OCI-LY7 (cell line): ENCODE results near the gene FOXP1. TPM values are rescaled to one million over a fixed set of nuclear protein-coding genes. Genes with fewer than 3 reads are reported as not detected.

ENCODE experiments used
- BruUV-seq: library from RNA; stranded (reverse); fragments of 400-500 nt; replicated peaks from 2 replicates; lab custom pipeline; 2021; lab: Mats Ljungman, UMichigan
- CTCF ChIA-PET: fragments of 300-600 bp; sonication (Branson Sonifier 250); formaldehyde crosslinking; loops from one replicate; lab custom pipeline; 2022; ENCODE audit warnings: antibody characterized with exemption; ENCODE audit not compliant: unreplicated experiment; lab: Charles Lee
- POLR2A ChIA-PET: fragments of 300-600 bp; sonication (Branson Sonifier 250); formaldehyde crosslinking; loops from one replicate; lab custom pipeline; 2022; ENCODE audit warnings: antibody characterized with exemption; lab: Charles Lee
- DNase-seq: peaks from one replicate; pipeline ENCODE4 v3.0.0-alpha.2; 2015; ENCODE audit warnings: low spot score
- H2AFZ ChIP-seq: fragments of 200-600 bp; sonication (generic), shearing (Covaris generic); 2 replicates; pipeline ENCODE4 v1.6.1; 2014; ENCODE audit warnings: mild to moderate bottlenecking, antibody characterized with exemption, low read length, moderate library complexity
- H3K27ac ChIP-seq: fragments of 200-600 bp; sonication (generic); 2 replicates; pipeline ENCODE4 v1.5.1; 2014; ENCODE audit warnings: mixed run types, low read depth, mild to moderate bottlenecking, moderate library complexity, low read length, inconsistent platforms; ENCODE audit not compliant: poor library complexity, severe bottlenecking
- H3K36me3 ChIP-seq: fragments of 200-600 bp; sonication (generic); 2 replicates; pipeline ENCODE4 v1.6.1; 2014; ENCODE audit warnings: mild to moderate bottlenecking, antibody characterized with exemption, low read length, moderate library complexity, mixed read lengths; ENCODE audit not compliant: insufficient read depth
- H3K4me1 ChIP-seq: fragments of 200-600 bp; sonication (generic); 2 replicates; pipeline ENCODE4 v1.5.1; 2014; ENCODE audit warnings: mild to moderate bottlenecking, low read length; ENCODE audit not compliant: insufficient read depth, poor library complexity, severe bottlenecking
- H3K4me2 ChIP-seq: fragments of 200-600 bp; sonication (generic); 2 replicates; pipeline ENCODE4 v1.6.1; 2014; ENCODE audit warnings: mild to moderate bottlenecking, low read length
- H3K4me3 ChIP-seq: fragments of 200-600 bp; sonication (generic); 2 replicates; pipeline ENCODE4 v1.5.1; 2014; ENCODE audit warnings: mild to moderate bottlenecking, low read depth, low read length; ENCODE audit not compliant: poor library complexity, severe bottlenecking
- H3K79me2 ChIP-seq: fragments of 200-600 bp; sonication (generic); 2 replicates; pipeline ENCODE4 v1.6.1; 2016; ENCODE audit warnings: low read depth, mild to moderate bottlenecking, low read length, moderate library complexity, mixed read lengths; ENCODE audit not compliant: insufficient read depth
- H3K9me2 ChIP-seq: fragments of 200-600 bp; sonication (generic); 2 replicates; pipeline ENCODE4 v1.6.1; 2016; ENCODE audit warnings: mild to moderate bottlenecking, low read length, mixed read lengths; ENCODE audit not compliant: insufficient read depth
- H3K9me3 ChIP-seq: fragments of 200-600 bp; sonication (generic); 2 replicates; pipeline ENCODE4 v1.6.1; 2014; ENCODE audit warnings: mild to moderate bottlenecking, mixed run types, low read length, mixed read lengths
- H4K20me1 ChIP-seq: fragments of 200-600 bp; sonication (generic); 2 replicates; pipeline ENCODE4 v1.6.1; 2014; ENCODE audit warnings: mild to moderate bottlenecking, antibody characterized with exemption, low read length, moderate library complexity, mixed read lengths; ENCODE audit not compliant: insufficient read depth
- CTCF ChIP-seq: fragments of 200-600 bp; sonication (generic); conservative IDR thresholded peaks from 2 replicates; pipeline ENCODE4 v1.5.1; 2014; ENCODE audit warnings: mild to moderate bottlenecking, antibody characterized with exemption, low read length, moderate library complexity, mixed read lengths
- EZH2phosphoT487 ChIP-seq: fragments of 200-600 bp; sonication (generic); IDR thresholded peaks from 2 replicates; pipeline ENCODE4 v1.6.1; 2018; ENCODE audit warnings: low read depth, borderline replicate concordance, mild to moderate bottlenecking, mixed run types, antibody characterized with exemption, low read length, moderate library complexity, mixed read lengths
- intact Hi-C: fragments of 100-400 bp; cut with micrococcal nuclease; formaldehyde crosslinking; loops from one replicate; pipeline ENCODE4 v1.10.0; 2022; ENCODE audit not compliant: unreplicated experiment
- total RNA-seq, 2 experiments: library from RNA; depleted of rRNA in 1 of 2; stranded (reverse); fragments of >200 nt in 1 of 2; shearing (Covaris generic) in 1 of 2; gene quantifications; 2 replicates each; pipeline ENCODE4 v1.2.3, GENCODE V29; 2014 to 2022

Gene FOXP1
- total RNA-seq, 2 experiments from 2014 or later: 87.3 to 151 TPM

- Histone ChIP-seq H3K9me2 (no peaks in the 10 kb centered on the region), H3K79me2 (peaks cover 7% of the 10 kb centered on the region; the same call in 1 of the 2 replicates), H3K9me3 (no peaks in the 10 kb centered on the region), H3K4me2 (no peak overlapping the region), H3K27ac (no peak overlapping the region), H2AFZ (no peak overlapping the region), H3K4me1 (peaks cover 16% of the 10 kb centered on the region), H3K4me3 (no peak overlapping the region), H3K36me3 (peaks cover 44% of the 10 kb centered on the region), H4K20me1 (no peaks in the 10 kb centered on the region)
- CTCF ChIA-PET: no interaction called here
- no peak for DNase-seq
- BruUV-seq: no TSS peak
- POLR2A ChIA-PET: interaction anchor here (0.8 kb wide), 1 partner anchor 25 kb away, joined by 3 read pairs; no protein-coding TSS in a partner anchor
- intact Hi-C loops: no loop called here
- no peak for TF ChIP-seq CTCF
- no peak for TF ChIP-seq EZH2phosphoT487
Measured at GRCh38 chr3:71533588-71533987, 49.9 kb downstream of the FOXP1 start.

- H3K9me2 ChIP-seq: no peaks in the 10 kb centered on the region
- BruUV-seq: no TSS peak
- no peaks in the 10 kb centered on the region for H4K20me1 ChIP-seq
- H2AFZ ChIP-seq: no peak overlapping the region
- H3K79me2 ChIP-seq: peaks cover 7% of the 10 kb centered on the region; the same call in 1 of the 2 replicates
- POLR2A ChIA-PET: interaction anchor here (0.5 to 0.8 kb wide), 2 partner anchors 24 to 30 kb away, joined by 3 to 4 read pairs; no protein-coding TSS in a partner anchor
- peaks cover 16% of the 10 kb centered on the region for H3K4me1 ChIP-seq
- H3K27ac ChIP-seq: no peak overlapping the region
- H3K9me3 ChIP-seq: no peaks in the 10 kb centered on the region
- intact Hi-C loops: no loop called here
- no peak for TF ChIP-seq EZH2phosphoT487
- TF ChIP-seq CTCF: no peak
- no peak overlapping the region for H3K4me3 ChIP-seq
- DNase-seq: no peak
- peaks cover 41% of the 10 kb centered on the region for H3K36me3 ChIP-seq
- CTCF ChIA-PET: no interaction called here
- H3K4me2 ChIP-seq: no peak overlapping the region
Measured at GRCh38 chr3:71532639-71533395, 50.7 kb downstream of the FOXP1 start.
